ENCODE results near the gene SLC35F3.

The SLC35F3 gene

GRCh38 chr1:234141006-234141405, 236.5 kb downstream of the SLC35F3 start:
- TF ChIP-seq REST (IDR thresholded peaks at IDR 0.05; ENCODE audit: insufficient read depth in 1 of 2, low read depth in 2 of 2, low read length in 2 of 2) (no peak), SIN3A (IDR thresholded peaks at IDR 0.05; ENCODE audit: borderline replicate concordance, insufficient read depth, low read length) (no peak), FOXP2 (optimal IDR thresholded peaks at IDR 0.05; ENCODE audit: borderline replicate concordance, extremely low read depth, extremely low read length, insufficient read depth) (no peak), TAF1 (IDR thresholded peaks at IDR 0.05; ENCODE audit: borderline replicate concordance, insufficient read depth, low read length) (no peak), POLR2AphosphoS5 (IDR thresholded peaks at IDR 0.05; ENCODE audit: low read depth, low read length) (no peak)

DNA sequence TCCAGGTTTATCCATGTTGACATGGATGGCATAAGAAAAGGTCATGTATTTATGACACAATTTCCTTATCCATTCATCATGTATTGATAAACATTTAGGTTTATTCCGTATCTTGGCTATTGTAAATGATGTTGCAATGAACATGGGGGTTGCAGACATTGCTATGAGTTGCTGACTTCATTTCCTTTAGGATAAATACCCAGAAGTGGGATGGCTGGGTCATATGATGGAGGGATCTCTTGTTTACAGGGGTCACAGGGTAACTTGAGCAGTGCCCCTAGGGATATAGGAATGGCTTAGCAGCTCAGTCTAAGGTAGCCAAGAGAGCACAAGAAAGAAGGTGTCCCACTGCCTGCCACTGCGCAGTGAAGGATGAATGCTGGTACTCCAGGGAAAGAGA, 239.2 kb downstream of the SLC35F3 start:
- TF ChIP-seq FOXP2 (optimal IDR thresholded peaks at IDR 0.05; ENCODE audit: borderline replicate concordance, extremely low read depth, extremely low read length, insufficient read depth): no peak
- TF ChIP-seq SIN3A (IDR thresholded peaks at IDR 0.05; ENCODE audit: borderline replicate concordance, insufficient read depth, low read length): no peak
- no peak for TF ChIP-seq TAF1 (IDR thresholded peaks at IDR 0.05; ENCODE audit: borderline replicate concordance, insufficient read depth, low read length)
- no peak for TF ChIP-seq REST (IDR thresholded peaks at IDR 0.05; ENCODE audit: insufficient read depth in 1 of 2, low read depth in 2 of 2, low read length in 2 of 2)
- TF ChIP-seq POLR2AphosphoS5 (IDR thresholded peaks at IDR 0.05; ENCODE audit: low read depth, low read length): no peak

GRCh38 chr1:234144901-234145300, 240.4 kb downstream of the SLC35F3 start:
- TF ChIP-seq TAF1 (IDR thresholded peaks at IDR 0.05; ENCODE audit: borderline replicate concordance, insufficient read depth, low read length) (no peak), SIN3A (IDR thresholded peaks at IDR 0.05; ENCODE audit: borderline replicate concordance, insufficient read depth, low read length) (no peak), POLR2AphosphoS5 (IDR thresholded peaks at IDR 0.05; ENCODE audit: low read depth, low read length) (no peak), REST (IDR thresholded peaks at IDR 0.05; ENCODE audit: insufficient read depth in 1 of 2, low read depth in 2 of 2, low read length in 2 of 2) (no peak), FOXP2 (optimal IDR thresholded peaks at IDR 0.05; ENCODE audit: borderline replicate concordance, extremely low read depth, extremely low read length, insufficient read depth) (no peak)

DNA sequence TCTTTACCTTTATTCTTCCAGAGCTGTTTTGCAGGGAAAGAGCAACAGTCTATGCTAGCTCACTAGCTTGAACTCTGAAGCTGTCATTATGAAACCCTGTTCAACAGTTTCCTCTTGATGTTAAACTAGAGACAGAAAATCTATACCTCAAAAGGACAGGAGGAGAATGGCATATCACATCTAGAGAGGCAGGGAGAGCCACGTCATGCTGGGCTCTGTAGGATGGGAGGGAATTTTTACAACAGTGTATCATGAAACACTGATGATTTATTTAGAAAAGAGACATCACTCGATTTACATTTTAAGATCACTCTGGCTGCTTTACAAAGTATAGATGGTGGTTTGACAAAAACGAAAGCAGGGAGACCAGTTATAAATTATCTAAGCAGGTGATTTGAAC, 243.9 kb downstream of the SLC35F3 start:
- TF ChIP-seq POLR2AphosphoS5 (IDR thresholded peaks at IDR 0.05; ENCODE audit: low read depth, low read length) (no peak), TAF1 (IDR thresholded peaks at IDR 0.05; ENCODE audit: borderline replicate concordance, insufficient read depth, low read length) (no peak), REST (IDR thresholded peaks at IDR 0.05; ENCODE audit: insufficient read depth in 1 of 2, low read depth in 2 of 2, low read length in 2 of 2) (no peak), FOXP2 (optimal IDR thresholded peaks at IDR 0.05; ENCODE audit: borderline replicate concordance, extremely low read depth, extremely low read length, insufficient read depth) (no peak), SIN3A (IDR thresholded peaks at IDR 0.05; ENCODE audit: borderline replicate concordance, insufficient read depth, low read length) (no peak)

GRCh38 chr1:234148816-234149215, 244.3 kb downstream of the SLC35F3 start:
- TF ChIP-seq SIN3A (IDR thresholded peaks at IDR 0.05; ENCODE audit: borderline replicate concordance, insufficient read depth, low read length) (no peak), REST (IDR thresholded peaks at IDR 0.05; ENCODE audit: insufficient read depth in 1 of 2, low read depth in 2 of 2, low read length in 2 of 2) (no peak), TAF1 (IDR thresholded peaks at IDR 0.05; ENCODE audit: borderline replicate concordance, insufficient read depth, low read length) (no peak), FOXP2 (optimal IDR thresholded peaks at IDR 0.05; ENCODE audit: borderline replicate concordance, extremely low read depth, extremely low read length, insufficient read depth) (no peak), POLR2AphosphoS5 (IDR thresholded peaks at IDR 0.05; ENCODE audit: low read depth, low read length) (no peak)

All from PFSK-1 (cell line).